HCT116 (cell line): ENCODE measurements around the gene PADI3. TPM values are rescaled to one million over a fixed set of nuclear protein-coding genes. Genes with fewer than 3 reads are reported as not detected.
"Not testable (repeated sequence)": the region's sequence is repeated elsewhere in the genome, so short reads cannot be mapped to it uniquely, and the experiment has no call there.

Experiments used
- ATAC-seq: fragments of 200-7000 bp; cut with Tn5 transposase; 2 replicates; pipeline ENCODE4 v1.9.1; 2020; ENCODE audit warnings: mild to moderate bottlenecking, moderate library complexity
- BruUV-seq: library from RNA; stranded (reverse); fragments of 400-500 nt; replicated peaks from 2 replicates; lab custom pipeline; 2021; lab: Mats Ljungman, UMichigan
- CTCF ChIA-PET: fragments of 300-600 bp; sonication (Branson Sonifier 250); formaldehyde crosslinking; loops from one replicate; lab custom pipeline; 2021; ENCODE audit warnings: antibody characterized with exemption; lab: Charles Lee
- POLR2A ChIA-PET: fragments of 300-600, 350-600 bp; sonication (Branson Sonifier 250); formaldehyde crosslinking; loops from one replicate; lab custom pipeline; 2021; ENCODE audit warnings: antibody characterized with exemption; lab: Charles Lee
- RAD21 ChIA-PET, 2 experiments: fragments of 300-600 bp; sonication (Branson Sonifier 250); formaldehyde crosslinking; loops; one replicate each; lab custom pipeline; 2023; ENCODE audit warnings: low total read pairs in 2 of 2; ENCODE audit not compliant: uncharacterized antibody in 2 of 2, unreplicated experiment in 2 of 2, low non-redundant PET in 1 of 2; lab: Charles Lee
- DNase-seq: peaks from one replicate; pipeline ENCODE4 v3.0.0-alpha.2; 2010; ENCODE audit warnings: low read depth, low spot score
- H2AFZ ChIP-seq: fragments of 200-600 bp; shearing (Covaris generic), sonication (generic); 2 replicates; pipeline ENCODE4 v1.6.1; 2017; ENCODE audit warnings: low read depth, mixed run types, mixed read lengths, antibody characterized with exemption, low read length; ENCODE audit not compliant: poor library complexity, severe bottlenecking
- H3K27ac ChIP-seq: 2 replicates; pipeline ENCODE4 v1.5.1; 2012; ENCODE audit warnings: low read depth, low read length
- H3K27me3 ChIP-seq: fragments of 200-600 bp; sonication (generic); 2 replicates; pipeline ENCODE4 v1.6.1; 2016; ENCODE audit warnings: mixed run types, low read length, mixed read lengths; ENCODE audit not compliant: insufficient read depth
- H3K36me3 ChIP-seq, 2 experiments: fragments of 200-500 bp in 1 of 2; fragments of 200-600 bp in 1 of 2; sonication (Bioruptor generic) in 1 of 2; sonication (generic) in 1 of 2; 2 replicates each; pipeline versions ENCODE4 v1.5.1 to v1.6.1; 2014 to 2016; ENCODE audit warnings: low read length in 2 of 2, inconsistent platforms in 1 of 2, mixed read lengths in 1 of 2, mixed run types in 1 of 2; ENCODE audit not compliant: insufficient read depth in 2 of 2, control insufficient read depth in 1 of 2
- H3K4me1 ChIP-seq, 2 experiments: fragments of 200-600 bp in 1 of 2; sonication (generic) in 1 of 2; 2 replicates each; pipeline versions ENCODE4 v1.5.1 to v1.6.1; 2012 to 2017; ENCODE audit warnings: low read length in 2 of 2, inconsistent platforms in 1 of 2, mild to moderate bottlenecking in 1 of 2, mixed read lengths in 1 of 2, mixed run types in 1 of 2, moderate library complexity in 1 of 2; ENCODE audit not compliant: insufficient read depth in 2 of 2, control insufficient read depth in 1 of 2
- H3K4me2 ChIP-seq: fragments of 200-600 bp; sonication (generic); 2 replicates; pipeline ENCODE4 v1.6.1; 2017; ENCODE audit warnings: mixed run types, low read length, mixed read lengths
- H3K4me3 ChIP-seq, 2 experiments: fragments of 200-600 bp in 1 of 2; sonication (generic) in 1 of 2; replicated peaks in 1 of 2; 2 replicates each; pipeline ENCODE4 v1.5.1; 2011 to 2016; ENCODE audit warnings: low read length in 2 of 2, control low read depth in 1 of 2, low read depth in 1 of 2, mild to moderate bottlenecking in 1 of 2, mixed read lengths in 1 of 2, mixed run types in 1 of 2
- H3K79me2 ChIP-seq: fragments of 200-600 bp; sonication (generic); 2 replicates; pipeline ENCODE4 v1.6.1; 2017; ENCODE audit warnings: mild to moderate bottlenecking, mixed run types, low read length, moderate library complexity, mixed read lengths; ENCODE audit not compliant: insufficient read depth
- H3K9ac ChIP-seq: fragments of 200-600 bp; sonication (generic); 2 replicates; pipeline ENCODE4 v1.6.1; 2016; ENCODE audit warnings: low read length, mixed read lengths
- H3K9me2 ChIP-seq: fragments of 200-600 bp; sonication (generic), shearing (Covaris generic); 2 replicates; pipeline ENCODE4 v1.6.1; 2017; ENCODE audit warnings: mixed run types, mild to moderate bottlenecking, moderate library complexity; ENCODE audit not compliant: insufficient read depth
- H3K9me3 ChIP-seq, 2 experiments: fragments of 200-500 bp in 1 of 2; fragments of 200-600 bp in 1 of 2; sonication (Bioruptor generic) in 1 of 2; sonication (generic) in 1 of 2; 2 replicates each; pipeline ENCODE4 v1.6.1; 2014 to 2017; ENCODE audit warnings: low read length in 2 of 2, mixed read lengths in 2 of 2, inconsistent platforms in 1 of 2, low read depth in 1 of 2, mild to moderate bottlenecking in 1 of 2, mixed run types in 1 of 2, moderate library complexity in 1 of 2; ENCODE audit not compliant: control insufficient read depth in 1 of 2, insufficient read depth in 1 of 2
- H4K20me1 ChIP-seq: fragments of 200-600 bp; sonication (generic), shearing (Covaris generic); 2 replicates; pipeline ENCODE4 v1.6.1; 2017; ENCODE audit warnings: mixed run types, mild to moderate bottlenecking, moderate library complexity; ENCODE audit not compliant: insufficient read depth
- ATF3 ChIP-seq: IDR thresholded peaks from 2 replicates; pipeline ENCODE4 v1.6.1; 2012
- FOSL1 ChIP-seq: IDR thresholded peaks from 2 replicates; pipeline ENCODE4 v1.6.1; 2012; ENCODE audit warnings: low read depth
- RAD21 ChIP-seq: IDR thresholded peaks from 2 replicates; pipeline ENCODE4 v1.6.1; 2012; ENCODE audit warnings: low read depth, mild to moderate bottlenecking
- SRF ChIP-seq: IDR thresholded peaks from 2 replicates; pipeline ENCODE4 v1.6.1; 2012; ENCODE audit warnings: low read depth
- intact Hi-C: fragments of 100-400 bp; cut with micrococcal nuclease; formaldehyde crosslinking; loops from 2 replicates; pipeline ENCODE4 v1.10.0; 2022
- total RNA-seq: library from RNA; stranded (reverse); gene quantifications from one replicate; pipeline ENCODE4 v1.2.1, GENCODE V29; 2021; ENCODE audit not compliant: unreplicated experiment
- TF ChIP-seq, protein P1 (sequence below): IDR thresholded peaks from 2 replicates; pipeline ENCODE4 v1.6.1; 2012; ENCODE audit warnings: low read depth

Gene PADI3
- total RNA-seq, 1 experiment from 2014 or later: 0.93 TPM

GRCh38 chr1:17239420-17239819 lies 9.5 kb upstream of the PADI3 start (continued):
- TF ChIP-seq, protein P1, sequence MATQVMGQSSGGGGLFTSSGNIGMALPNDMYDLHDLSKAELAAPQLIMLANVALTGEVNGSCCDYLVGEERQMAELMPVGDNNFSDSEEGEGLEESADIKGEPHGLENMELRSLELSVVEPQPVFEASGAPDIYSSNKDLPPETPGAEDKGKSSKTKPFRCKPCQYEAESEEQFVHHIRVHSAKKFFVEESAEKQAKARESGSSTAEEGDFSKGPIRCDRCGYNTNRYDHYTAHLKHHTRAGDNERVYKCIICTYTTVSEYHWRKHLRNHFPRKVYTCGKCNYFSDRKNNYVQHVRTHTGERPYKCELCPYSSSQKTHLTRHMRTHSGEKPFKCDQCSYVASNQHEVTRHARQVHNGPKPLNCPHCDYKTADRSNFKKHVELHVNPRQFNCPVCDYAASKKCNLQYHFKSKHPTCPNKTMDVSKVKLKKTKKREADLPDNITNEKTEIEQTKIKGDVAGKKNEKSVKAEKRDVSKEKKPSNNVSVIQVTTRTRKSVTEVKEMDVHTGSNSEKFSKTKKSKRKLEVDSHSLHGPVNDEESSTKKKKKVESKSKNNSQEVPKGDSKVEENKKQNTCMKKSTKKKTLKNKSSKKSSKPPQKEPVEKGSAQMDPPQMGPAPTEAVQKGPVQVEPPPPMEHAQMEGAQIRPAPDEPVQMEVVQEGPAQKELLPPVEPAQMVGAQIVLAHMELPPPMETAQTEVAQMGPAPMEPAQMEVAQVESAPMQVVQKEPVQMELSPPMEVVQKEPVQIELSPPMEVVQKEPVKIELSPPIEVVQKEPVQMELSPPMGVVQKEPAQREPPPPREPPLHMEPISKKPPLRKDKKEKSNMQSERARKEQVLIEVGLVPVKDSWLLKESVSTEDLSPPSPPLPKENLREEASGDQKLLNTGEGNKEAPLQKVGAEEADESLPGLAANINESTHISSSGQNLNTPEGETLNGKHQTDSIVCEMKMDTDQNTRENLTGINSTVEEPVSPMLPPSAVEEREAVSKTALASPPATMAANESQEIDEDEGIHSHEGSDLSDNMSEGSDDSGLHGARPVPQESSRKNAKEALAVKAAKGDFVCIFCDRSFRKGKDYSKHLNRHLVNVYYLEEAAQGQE: no peak
- TF ChIP-seq SRF (no peak), ATF3 (no peak), RAD21 (no peak), FOSL1 (no peak)
- TF ChIP-seq, all 23 proteins: peak for 0

DNA sequence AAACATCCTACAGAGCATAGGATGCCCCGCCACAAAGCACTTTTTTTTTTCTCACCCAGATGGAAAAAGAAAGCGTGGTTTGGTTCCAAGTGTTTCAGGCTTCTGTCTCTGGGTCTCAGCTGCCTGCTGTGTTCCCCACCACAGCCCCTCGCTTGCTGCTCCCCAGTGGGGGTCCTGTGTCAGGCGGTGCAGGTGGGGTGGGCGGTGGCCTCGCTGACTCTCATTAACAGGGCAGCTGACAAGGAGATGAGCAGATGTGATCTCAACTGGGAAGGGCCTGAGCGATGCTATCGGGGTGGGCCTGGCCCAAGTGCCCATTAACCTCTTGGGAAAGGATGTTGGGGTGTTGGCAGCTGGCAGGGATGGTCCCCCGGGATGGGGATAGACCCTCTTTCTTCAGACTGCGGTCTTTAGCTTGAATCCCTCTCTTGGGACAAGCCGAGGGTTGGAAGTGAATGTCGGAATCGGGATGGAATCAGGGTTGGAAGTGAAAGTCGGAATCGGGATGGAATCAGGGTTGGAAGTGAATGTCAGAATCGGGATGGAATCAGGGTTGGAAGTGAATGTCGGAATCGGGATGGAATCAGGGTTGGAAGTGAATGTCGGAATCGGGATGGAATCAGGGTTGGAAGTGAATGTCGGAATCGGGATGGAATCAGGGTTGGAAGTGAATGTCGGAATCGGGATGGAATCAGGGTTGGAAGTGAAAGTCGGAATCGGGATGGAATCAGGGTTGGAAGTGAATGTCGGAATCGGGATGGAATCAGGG lies 7.7 kb upstream of the PADI3 start:
- H2AFZ ChIP-seq, H4K20me1 ChIP-seq, POLR2A ChIA-PET, intact Hi-C loops, H3K9me3 ChIP-seq, ATAC-seq, H3K4me3 ChIP-seq, H3K27me3 ChIP-seq, BruUV-seq, H3K79me2 ChIP-seq, DNase-seq, RAD21 ChIA-PET, H3K9ac ChIP-seq, H3K9me2 ChIP-seq, H3K27ac ChIP-seq, H3K4me2 ChIP-seq, H3K36me3 ChIP-seq: not testable (repeated sequence)
- peaks cover 6 to 37% of the 10 kb centered on the region in 2 experiments; a peak in 3 of 4 replicates for H3K4me1 ChIP-seq
- CTCF ChIA-PET: interaction anchor here (7.0 kb wide), 1 partner anchor 114 kb away, joined by 71 read pairs; no protein-coding TSS in a partner anchor

- H3K79me2 ChIP-seq, DNase-seq, ATAC-seq, BruUV-seq, POLR2A ChIA-PET, H3K27ac ChIP-seq, H2AFZ ChIP-seq, H3K27me3 ChIP-seq, H3K36me3 ChIP-seq, H3K4me3 ChIP-seq, H3K9me2 ChIP-seq, H3K9me3 ChIP-seq, H4K20me1 ChIP-seq, H3K9ac ChIP-seq, intact Hi-C loops, H3K4me2 ChIP-seq, RAD21 ChIA-PET: not testable (repeated sequence)
- H3K4me1 ChIP-seq: peaks cover 5 to 37% of the 10 kb centered on the region in 2 experiments; a peak in 3 of 4 replicates
- CTCF ChIA-PET: interaction anchor here (1.1 kb wide), 1 partner anchor 22 kb away, joined by 3 read pairs; no protein-coding TSS in a partner anchor
Measured at GRCh38 chr1:17241780-17242074, 7.2 kb upstream of the PADI3 start.
